Stimulated activated CD4-positive, alpha-beta T cell treated with anti-CD3 and anti-CD28 coated beads, Interleukin-12 subunit alpha, Interleukin-12 subunit beta, amount 100 ng/mL, for 24 hours (primary cell): ENCODE results near the gene OR6J1.
A peak's percentile ranks its signal among the peaks of the same experiment; 100 is the strongest.
"Not testable (repeated sequence)": the region's sequence is repeated elsewhere in the genome, so short reads cannot be mapped to it uniquely, and the experiment has no call there.

Source experiments
- DNase-seq, 2 experiments: peaks; one replicate each; pipeline ENCODE4 v3.0.0-alpha.2; 2020; ENCODE audit warnings: low read depth in 2 of 2

OR6J1 gene

DNA sequence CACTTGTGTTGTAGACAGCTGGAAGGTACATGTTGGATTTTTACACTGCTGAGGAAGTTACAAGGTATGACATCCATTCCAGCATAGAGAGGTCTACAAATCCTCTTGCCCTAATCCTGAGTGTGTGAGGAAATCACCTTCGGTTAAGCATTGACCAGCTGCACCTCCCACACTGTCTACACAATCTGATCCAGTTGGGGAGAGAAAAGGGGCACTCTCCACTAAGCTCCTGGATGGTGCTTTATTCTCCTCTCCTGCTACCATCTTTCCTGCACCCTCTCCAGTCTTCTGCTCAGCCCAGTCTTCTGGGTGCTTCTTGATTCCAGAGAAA lies at the start of gene OR6J1:
TSS of gene OR6J1 (minus strand) at position 48 of the 331 bp plus-strand sequence. CDS start 9,541 bp downstream, outside the sequence.
- DNase-seq, result no peak

DNA sequence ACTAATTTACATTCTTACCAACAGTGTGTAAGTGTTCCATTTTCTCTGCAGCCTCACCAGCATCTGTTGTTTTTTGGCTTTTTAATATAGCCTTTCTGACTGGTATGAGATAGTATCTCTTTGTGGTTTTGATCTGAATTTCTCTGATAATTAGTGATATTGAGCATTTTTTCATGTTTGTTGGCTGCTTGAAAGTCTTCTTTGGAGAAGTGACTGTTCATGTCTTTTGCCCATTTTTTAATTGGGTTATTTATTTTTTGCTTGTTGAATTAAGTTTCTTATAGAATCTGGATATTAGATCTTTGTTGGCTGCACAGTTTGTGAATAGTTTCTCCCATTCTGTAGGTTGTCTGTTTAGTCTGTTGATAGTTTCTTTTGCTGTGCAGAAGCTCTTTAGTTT lies 48.0 kb upstream of the OR6J1 start:
- no peak for DNase-seq

DNA sequence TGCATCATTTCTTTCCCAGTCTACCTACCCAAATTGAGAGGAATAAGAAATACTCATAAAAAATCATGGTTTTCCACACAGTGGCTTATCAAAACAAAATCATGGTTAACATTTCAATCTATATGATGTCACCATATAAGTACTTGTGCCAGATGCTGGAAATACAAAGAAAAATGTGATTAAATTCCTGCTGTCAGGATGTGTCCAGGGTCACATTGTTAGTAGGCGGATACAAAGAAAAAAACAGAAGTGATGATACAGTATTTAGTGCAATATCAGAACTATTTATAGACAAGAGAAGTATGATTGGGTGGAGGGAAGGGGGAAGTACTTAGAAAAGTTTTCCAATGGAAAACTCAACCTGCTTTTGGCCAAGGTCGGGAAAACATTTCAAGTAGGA lies 47.0 kb upstream of the OR6J1 start:
- no peak for DNase-seq

DNA sequence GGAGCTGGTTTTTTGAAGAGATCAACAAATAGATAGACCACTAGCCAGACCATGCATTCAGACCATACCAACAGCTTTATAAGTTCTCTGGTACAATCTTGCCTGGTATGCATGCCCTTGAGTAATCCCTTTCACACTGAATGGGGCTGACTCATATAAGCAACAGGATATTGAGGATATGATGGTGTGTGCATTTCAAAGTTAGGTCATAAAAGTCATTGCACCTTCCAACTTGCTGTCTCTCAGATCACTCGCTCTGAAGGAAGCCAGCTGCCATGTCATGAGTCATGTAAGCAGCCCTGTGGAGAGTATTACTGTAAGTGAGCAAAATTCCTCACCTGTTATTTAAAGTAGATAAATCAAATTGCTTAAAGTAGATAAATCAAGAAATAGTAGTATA lies 45.0 kb upstream of the OR6J1 start:
- no peak for DNase-seq

DNA sequence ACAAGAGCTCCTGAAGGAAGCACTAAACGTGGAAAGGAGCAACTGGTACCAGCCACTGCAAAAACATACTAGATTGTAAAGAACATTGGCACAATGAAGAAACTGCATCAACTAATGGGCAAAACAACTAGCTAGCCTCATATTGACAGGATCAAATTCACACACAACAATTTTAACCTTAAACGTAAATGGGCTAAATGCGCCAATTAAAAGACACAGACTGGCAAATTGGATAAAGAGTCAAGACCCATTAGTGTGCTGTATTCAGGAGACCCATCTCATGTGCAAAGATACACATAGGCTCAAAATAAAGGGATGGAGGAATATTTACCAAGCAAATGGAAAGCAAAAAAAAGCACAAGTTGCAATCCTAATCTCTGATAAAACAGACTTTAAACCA lies 43.8 kb upstream of the OR6J1 start:
- not testable (repeated sequence) for DNase-seq

DNA sequence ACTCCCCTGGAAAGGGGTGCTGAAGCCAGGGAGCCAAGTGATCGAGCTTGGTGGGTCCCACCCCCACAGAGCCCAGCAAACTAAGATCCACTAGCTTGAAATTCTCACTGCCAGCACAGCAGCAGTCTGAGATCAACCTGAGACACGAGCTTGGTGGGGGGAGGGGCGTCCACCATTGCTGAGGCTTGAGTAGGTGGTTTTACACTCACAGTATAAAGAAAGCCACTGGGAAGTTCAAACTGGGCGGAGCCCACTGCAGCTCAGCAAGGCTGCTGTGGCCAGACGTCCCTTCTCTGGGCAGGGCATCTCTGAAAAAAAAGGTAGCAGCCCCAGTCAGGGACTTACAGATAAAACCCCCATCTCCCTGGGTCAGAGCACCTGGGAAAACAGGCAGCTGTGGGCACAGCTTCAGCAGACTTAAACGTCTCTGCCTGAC lies 42.0 kb upstream of the OR6J1 start:
- DNase-seq, result not testable (repeated sequence)

DNA sequence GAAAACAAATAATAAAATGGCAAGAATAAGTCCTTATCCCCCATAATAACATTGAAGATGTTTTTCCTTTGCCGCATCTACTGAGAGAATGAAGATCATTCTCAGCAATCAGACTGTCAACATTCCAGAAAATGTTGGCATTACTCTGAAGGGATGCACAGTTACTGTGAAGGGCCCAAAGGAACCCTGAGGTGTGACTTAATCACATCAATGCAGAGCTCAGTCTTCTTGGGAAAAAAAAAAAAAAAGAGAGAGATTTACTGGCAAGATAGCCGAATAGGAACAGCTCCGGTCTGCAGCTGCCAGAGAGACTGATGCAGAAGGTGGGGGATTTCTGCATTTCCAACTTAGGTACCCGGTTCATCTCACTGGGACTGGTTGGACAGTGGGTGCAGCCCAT lies 41.3 kb upstream of the OR6J1 start:
- no peak for DNase-seq

DNA sequence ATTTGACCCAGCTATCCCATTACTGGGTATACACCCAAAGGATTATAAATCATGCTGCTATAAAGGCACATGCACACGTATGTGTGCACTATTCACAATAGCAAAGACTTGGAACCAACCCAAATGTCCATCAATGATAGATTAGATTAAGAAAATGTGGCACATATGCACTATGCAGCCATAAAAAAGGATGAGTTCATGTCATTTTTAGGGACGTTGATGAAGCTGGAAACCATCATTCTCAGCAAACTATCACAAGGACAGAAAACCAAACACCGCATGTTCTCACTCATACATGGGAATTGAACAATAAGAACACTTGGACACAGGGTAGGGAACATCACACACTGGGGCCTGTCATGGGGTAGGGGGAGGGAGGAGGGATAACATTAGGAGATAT lies 39.3 kb upstream of the OR6J1 start:
- DNase-seq, result not testable (repeated sequence)

DNA sequence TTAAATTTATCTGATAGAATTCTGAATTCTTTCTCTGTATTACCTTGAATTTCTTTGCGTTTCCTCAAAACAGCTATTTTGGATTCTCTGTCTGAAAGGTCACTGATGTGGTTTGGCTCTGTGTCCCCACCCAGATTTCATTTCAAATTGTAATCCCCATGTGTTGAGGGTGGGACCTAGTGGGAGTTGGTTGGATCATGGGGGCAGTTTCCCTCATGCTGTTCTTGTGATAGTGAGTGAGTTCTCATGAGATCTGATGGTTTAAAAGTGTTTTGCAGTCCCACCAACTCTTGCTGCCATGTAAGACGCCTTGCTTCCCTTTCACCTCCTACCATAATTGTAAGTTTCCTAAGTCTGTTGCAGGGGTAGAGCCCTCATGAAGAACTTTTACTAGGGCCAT lies 34.1 kb upstream of the OR6J1 start:
- no peak for DNase-seq

DNA sequence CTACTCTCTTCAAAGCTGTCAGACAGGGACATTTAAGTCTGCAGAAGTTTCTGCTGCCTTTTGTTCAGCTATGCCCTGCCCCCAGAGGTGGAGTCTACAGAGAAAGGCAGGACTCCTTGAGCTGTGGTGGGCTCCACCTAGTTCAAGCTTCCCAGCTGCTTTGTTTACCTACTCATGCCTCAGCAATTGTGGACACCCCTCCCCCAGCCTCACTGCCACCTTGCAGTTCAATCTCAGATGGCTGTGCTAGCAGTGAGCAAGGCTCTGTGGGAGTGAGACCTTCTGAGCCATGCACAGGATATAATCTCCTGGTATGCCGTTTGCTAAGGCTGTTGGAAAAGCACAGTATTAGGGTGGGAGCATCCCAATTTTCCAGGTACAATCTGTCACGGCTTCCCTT lies 33.4 kb upstream of the OR6J1 start:
- not testable (repeated sequence) for DNase-seq

DNA sequence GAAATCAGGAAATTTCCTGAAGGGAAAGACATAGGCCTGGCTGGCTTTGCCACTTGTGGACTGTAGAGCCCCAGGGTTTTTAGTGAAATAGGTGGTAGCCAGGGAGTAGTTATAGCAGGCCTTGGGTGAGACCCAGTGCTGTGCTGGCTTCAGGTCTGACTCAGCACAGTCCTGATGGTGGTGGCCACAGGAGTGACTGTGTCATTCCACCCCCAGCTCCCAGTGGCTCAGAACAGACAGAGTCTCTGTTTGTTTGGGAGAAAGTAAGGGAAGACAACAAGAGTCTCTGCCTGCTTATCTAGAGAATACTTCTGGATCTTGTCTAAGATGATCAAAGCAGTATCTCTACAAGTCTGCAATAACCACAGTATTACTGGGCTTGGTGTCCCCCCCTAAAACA lies 27.5 kb upstream of the OR6J1 start:
- DNase-seq, result no peak

DNA sequence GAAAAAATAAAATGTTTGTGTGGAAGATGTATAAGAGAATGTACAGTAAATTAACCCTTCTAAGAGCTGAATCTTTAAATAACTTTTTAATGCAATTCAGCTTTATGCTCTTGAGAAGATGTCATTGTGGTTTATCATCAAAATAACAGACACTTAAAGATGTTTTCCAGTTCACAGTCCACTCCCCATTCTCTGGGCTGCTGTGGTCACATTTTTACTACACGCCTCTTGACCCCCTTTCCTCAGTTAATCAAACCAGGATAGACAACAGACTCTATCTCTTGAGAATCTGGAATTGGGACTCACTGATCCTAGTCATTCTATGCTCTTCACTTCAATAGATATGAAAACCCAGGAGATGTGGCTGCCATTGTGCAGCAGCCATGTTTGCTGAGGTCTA lies 24.7 kb upstream of the OR6J1 start:
- DNase-seq, result no peak

DNA sequence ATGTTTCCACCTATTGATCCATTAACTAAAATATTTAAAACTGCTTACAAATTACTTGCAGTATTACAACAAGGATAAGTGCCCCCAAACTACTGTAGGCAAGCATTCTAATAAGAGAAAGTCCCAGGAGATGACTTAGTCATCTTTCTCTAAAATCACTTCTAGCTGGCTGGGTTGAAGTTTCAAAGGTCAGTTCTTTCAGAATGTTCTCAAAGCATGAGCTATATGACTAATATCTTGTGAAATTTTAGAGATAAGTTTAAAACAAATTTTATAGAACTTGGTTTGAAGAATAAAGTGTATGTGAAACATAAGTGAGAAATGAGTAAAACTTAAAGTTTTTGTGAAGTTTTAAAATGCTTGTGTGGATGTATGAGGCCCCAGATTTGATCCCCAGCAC lies 24.3 kb upstream of the OR6J1 start:
- DNase-seq, result no peak

DNA sequence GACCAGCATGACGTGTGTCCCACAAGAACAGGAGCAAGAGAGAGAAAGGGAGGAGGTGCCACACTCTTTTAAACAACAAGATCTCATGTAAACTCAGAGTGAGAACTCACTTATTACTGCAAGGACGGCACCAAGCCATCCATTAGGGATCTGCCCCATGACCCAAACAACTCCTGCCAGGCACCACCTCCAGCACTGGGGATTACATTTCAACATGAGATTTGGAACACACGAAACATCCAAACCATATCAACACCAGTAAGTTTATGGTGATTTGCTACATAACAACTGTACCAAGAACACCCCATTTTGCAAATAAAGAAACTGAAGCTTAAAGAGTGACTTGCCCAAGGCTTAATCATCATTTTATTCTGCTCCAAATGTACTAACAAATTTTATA lies 23.7 kb upstream of the OR6J1 start:
- no peak for DNase-seq

DNA sequence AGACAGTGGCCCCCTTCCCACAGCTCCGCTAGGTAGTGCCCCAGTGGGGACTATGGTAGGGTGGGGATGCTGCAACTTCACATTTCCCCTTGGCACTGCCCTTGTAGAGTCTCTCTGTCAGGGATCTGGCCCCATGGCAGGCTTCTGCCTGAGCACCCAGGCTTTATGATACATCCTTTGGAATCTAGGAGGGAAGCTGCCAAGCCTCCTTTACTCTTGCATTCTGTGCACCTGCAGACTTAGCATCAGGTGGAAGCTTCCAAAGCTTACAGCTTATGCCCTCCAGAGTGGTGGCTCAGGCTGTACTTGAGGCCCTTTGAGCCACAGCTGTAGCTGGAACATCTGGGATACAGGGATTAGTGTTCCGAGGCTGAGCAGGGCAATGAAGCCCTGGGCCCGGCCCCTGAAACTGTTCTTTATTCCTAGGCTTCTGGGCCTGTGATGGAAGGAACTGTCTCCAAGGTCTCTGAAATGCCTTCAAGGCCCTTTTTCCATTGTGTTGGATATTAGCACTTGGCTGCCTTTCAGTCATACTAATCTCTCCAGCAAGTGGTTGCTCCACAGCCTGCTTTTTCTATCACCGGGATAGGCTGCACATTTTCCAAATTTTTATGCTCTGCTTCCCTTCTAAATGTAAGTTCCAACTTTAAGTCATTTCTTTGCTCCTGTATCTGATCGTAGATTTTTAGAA lies 22.2 kb upstream of the OR6J1 start:
- DNase-seq, result no peak

DNA sequence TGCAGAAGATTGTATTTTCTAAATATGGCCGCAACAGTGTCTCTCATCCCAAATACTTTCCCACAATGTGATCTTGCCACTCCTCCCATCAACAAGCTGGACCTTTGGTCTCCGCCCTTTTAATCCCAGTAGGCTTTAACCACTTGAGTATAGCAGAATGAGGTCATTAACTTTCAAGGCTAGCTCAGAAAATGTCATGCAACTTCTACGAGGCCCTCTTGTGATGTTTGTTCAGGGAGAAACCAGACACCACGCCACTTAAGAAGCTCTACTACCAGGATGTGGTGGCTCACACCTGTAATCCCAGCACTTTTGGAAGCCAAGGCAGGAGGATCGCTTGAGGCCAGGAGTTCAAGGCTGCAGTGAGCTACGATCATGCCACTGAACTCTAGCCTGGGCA lies 20.1 kb upstream of the OR6J1 start:
- no peak for DNase-seq

DNA sequence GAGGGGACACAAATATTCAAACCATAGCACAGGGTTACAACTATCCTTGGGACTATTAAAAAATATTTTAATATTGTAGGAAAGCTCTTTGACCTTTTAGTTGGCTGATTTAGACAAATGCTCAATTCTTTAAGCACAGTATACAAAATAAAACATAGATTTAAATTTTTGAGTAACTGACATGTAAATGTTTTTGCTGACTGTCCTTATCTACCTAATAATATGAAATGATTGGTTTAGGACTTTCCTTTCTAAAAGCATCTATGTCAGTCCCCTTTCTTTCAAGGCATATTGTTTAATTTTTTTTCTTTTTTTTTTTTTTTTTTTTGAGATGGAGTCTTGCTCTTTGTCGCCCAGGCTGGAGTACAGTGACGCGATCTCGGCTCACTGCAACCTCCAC lies 16.5 kb upstream of the OR6J1 start:
- no peak for DNase-seq

DNA sequence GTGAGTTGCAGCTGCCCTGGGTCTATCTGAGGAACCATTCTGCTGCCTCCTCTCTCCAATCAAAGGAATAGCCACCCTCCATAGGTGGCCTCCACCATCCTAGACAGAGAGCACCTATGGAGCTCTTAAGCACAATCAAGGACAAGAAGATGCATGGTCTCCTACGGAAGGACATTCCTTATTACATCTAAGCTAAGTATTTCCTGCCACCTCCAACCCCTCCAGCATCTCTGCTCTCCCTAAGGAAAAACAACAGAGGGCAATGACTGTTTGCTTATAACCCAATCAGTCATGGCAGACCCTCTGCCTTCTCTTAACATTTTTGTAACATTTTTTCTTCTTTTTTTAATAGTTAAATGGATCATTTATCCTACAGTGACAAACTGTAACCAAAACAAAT lies 14.8 kb upstream of the OR6J1 start:
- no peak for DNase-seq

DNA sequence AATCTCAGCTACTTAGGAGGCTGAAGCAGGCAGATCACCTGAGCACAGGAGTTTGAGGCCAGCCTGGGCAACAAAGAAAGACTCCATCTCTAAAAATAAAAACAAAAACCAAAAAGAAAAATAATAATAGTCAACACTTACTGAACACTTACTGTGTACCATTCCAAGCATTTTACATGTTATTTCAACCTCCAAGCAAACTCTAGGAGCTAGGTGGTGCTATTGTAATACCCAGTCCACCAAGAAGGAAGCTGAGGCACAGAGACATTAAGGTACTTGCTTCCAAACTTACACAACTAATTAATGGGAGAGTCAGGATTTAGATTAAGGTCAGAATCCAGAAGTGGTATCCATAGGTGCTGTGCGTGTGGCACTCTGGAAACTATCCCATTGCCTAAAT lies 13.7 kb upstream of the OR6J1 start:
- DNase-seq, result no peak

DNA sequence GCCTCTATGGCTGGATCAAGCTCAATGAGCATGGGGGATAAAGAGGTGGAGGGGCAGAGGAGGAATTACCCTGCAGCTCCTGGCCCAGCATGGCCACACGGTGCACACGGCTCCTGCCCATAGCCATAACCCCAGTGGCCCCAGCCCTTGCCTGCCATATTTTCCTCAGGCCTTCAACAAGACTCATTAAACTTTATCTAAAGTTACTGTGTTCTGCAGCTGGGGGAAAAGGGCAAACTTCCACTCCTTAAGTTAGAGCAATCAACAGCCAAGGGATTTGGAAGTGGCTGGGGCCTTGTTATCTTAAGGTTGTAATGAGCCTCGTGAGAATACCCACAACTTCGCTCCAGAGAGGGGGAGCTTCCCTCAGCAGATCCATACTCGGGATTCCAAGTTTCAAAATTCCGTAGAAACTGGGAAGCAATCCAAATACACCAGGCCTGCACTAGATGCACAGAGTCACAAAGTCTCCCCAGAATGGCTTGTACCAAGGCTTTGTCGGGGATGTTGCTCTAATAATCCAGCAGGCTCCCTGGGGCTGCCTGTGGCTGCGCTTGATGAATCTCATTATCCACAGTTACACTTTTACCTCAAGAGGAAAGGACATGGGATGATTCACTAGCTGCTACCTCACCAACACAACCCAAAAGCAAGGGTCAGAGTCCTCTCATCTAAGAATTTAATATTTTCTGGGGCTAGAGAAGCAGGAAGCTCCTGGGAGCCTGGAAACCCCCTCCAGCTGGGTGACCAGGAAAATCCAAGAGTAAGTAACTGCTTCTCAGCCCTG lies 13.0 kb upstream of the OR6J1 start:
- no peak for DNase-seq

DNA sequence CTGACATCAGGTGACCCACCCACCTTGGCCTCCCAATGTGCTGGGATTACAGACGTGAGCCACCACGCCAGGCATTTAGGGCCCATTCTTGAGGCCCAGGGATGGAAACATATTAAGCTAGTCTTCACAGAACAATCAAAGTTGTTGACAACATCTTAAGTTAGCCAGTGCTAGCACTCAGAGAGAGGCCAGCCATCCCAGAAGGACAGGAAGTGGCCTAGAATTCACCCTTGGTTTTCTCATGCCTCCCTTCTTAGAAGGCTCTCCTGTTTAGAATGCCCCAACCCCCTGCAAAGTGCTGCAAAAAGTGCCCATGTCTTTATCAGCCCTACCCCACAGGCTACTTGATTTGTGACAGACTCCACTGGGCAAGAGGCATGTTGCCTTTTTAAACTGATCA lies 12.1 kb upstream of the OR6J1 start:
- no peak for DNase-seq

DNA sequence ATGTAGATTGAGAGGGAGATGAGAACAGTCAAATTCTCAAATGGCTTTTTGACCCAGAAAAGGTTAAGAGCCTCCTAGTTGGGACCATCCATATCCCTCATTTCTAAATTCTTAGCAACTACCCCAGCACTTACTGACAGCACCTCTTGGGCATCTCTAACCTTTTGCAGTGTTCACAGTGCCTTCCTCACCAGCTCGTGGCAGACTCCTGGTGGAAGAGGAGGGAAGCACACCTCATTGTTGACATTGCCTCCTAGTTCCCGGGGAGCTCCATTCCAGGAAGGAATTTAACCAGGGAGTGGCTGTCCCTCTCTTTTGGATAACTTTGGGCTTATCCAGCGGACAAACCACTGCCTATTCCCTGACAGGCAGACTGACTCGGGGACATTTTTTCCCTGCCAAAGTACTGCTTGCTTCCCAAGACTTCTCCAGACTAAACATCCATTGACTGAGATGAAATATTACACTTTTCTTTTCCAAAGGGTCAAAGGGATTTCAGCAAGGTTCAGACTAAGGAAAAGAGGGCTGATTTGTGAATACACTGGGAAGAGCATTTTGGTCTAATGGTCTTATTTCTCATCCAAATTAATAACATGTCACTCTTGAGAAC lies 9.0 kb upstream of the OR6J1 start:
- DNase-seq, result peak; percentile 15 to 27

DNA sequence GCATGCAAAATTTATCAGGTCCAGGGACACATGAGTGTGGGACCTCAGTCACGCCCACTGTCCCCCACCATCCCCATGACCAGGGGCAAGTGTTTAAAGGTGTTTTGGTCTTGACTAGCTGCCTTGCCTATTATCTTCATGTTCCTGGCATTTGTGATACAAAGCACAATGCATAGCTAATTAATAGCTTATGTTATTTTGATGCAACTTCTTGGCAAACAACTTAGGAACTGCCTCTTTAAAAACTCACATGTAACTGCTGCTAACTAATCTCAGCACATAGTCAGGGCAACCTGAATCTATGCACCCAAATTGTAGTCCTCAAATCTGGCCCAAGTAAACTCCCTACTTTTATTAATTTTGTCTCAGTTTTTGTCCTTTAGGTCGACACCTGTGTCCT lies 7.4 kb upstream of the OR6J1 start:
- DNase-seq, result no peak
